GM19351 (cell line): ENCODE measurements around the gene SLC19A1.

Experiments used
- ATAC-seq: cut with Tn5 transposase; IDR thresholded peaks from one replicate; pipeline ENCODE4 v1.9.1; 2021; ENCODE audit warnings: mild to moderate bottlenecking, moderate library complexity; ENCODE audit not compliant: unreplicated experiment

The SLC19A1 gene

DNA sequence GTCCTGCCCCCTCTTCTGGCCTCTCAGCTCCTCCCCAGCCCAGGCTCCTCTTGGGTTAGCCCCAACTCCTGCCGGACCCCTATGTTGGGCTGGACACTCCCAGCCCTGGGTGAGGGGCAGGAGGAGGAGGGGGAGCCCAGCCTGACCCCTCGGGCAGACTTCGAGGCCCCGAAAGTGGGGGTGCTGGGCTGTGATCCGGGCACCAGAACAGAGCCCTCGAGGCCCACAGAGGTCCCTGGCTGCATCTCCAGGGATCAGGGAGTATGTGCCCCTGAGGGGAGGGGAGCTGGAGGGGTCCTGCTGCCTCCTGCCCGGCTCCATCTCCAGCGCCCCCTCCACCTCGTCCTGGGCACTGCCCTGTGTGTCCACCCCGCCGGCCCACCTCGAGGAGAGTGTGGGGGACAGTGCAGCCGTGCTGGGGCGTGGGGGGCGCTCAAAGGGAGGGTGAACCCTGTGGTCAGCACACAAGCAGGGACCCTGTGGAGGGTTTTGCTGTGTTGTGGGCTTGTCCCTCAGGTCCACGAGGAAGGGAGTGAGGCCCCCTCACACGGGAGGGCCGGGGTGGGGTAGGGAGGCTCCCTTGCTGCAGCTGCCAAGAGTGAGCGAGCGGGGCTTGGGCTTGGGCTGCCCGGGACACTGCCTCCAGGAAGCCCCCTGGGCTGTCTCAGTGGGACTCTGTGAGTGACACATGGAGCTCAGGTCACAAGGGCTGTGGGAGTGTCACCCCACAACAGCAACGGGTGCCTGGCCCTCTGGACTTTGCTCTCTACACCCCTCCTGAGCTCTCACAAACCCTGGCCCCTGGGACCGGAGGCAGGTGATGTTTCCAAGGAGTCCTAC, 82.8 kb downstream of the SLC19A1 start:
- no peak for ATAC-seq

DNA sequence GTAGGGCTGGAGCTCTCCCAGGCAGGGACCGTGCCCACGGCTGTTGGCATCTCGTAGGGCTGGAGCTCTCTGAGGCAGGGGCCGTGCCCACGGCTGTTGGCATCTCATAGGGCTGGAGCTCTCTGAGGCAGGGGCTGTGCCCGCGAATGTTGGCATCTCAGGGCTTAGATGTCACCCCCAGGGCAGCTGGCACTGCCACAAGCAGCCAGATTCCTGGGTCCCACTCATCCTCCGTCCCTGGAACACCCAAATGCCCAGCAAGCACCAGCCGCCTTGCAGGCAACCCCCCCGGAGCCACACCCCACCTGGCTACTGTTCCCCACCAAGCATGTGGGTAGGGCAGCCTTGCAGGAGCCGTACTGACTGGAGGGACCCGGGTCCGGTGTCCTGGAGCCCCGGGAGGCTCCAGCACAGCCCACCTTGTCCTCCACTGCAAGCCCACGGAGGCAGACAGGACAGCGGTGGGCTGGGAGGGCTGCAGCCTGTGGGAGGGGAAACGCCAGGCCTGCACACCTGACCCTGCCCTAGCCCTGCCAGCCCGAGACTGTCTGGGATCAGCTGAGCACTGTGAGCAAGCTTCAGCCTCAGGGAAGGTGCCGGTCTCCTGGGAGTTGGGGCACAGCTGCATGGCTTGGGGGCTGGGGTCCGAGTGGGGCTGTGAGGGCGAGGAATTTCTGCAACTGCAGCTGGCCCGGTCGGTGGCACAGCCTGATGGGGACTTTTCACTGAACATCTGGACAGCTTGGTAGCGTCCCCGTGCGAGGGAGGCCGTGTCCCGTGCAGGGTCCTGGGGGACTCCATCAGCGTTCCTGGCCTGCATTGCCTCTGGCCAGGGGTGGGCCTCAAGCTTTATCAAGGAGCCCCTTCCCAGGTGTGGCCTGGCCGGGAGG, 83.7 kb downstream of the SLC19A1 start:
- ATAC-seq = no peak

DNA sequence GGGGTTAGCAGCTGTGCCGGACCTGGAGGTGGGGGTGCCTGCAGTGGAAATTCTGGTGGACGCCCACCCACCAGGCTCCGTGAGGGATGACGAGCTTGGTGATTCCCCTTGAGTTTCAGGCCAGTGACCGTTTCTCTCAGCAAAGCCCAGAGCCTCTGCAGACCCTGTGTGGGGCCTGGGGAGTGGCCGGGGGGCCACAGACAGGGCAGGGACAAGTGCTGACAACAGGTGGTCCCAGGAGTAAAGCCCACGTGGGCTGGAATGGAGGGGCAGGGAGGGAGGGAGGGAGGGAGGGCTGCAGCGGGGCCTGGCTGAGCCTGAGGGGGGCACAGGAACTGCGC, 84.4 kb downstream of the SLC19A1 start:
- no peak for ATAC-seq

DNA sequence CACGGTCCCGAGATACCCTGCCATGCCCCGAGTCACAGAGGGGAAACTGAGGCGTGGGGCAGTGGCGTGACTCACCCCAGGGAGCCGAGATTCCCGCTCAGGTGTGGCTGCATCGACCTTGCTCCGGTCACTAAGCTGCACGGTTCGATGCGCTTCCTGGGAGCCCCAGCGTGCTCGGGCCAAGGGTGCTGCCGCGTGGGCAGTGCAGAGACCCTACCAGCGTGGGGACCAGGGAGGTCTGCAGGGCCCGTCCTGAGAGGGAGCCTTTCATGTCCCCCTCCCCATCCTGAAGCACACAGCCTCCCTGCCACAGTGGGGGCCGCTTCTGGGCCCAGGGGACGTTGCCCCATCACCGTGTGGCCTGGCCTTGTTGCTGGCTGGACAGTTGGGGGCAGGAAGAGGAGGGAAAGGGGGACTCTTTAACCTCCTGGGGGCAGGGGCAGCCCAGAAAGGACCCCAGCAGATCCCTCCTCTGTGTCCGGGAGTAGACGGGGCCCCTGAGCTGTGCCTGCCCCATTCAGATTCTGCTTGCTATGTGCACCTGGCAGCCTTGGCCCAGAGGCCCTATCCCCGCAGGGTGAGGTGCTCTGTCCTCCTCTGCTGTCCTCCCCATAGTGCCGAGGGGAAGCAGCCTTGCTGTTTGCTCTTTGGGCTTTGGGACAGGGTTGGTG, 84.9 kb downstream of the SLC19A1 start:
- ATAC-seq = no peak

DNA sequence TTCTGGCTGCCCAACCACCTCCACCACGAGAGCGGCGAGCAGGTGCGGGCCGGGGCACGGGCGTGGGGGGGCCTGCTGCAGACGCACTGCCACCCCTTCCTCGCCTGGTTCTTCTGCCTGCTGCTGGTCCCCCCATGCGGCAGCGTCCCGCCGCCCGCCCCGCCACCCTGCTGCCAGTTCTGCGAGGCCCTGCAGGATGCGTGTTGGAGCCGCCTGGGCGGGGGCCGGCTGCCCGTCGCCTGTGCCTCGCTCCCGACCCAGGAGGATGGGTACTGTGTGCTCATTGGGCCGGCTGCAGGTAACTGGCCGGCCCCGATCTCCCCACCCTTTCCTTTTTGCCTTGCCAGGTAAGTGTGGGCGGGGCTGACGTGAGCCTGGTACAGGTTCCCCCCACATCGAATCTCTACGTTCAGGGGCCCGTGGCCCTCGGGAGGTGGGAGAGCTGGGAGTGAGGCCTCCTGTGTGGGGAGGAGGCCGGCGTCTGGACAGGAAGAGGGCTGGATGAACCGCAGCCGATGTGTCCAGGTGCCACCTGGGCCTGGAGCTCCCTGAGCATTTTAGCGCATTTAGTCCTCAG, 85.6 kb downstream of the SLC19A1 start:
- ATAC-seq = no peak

DNA sequence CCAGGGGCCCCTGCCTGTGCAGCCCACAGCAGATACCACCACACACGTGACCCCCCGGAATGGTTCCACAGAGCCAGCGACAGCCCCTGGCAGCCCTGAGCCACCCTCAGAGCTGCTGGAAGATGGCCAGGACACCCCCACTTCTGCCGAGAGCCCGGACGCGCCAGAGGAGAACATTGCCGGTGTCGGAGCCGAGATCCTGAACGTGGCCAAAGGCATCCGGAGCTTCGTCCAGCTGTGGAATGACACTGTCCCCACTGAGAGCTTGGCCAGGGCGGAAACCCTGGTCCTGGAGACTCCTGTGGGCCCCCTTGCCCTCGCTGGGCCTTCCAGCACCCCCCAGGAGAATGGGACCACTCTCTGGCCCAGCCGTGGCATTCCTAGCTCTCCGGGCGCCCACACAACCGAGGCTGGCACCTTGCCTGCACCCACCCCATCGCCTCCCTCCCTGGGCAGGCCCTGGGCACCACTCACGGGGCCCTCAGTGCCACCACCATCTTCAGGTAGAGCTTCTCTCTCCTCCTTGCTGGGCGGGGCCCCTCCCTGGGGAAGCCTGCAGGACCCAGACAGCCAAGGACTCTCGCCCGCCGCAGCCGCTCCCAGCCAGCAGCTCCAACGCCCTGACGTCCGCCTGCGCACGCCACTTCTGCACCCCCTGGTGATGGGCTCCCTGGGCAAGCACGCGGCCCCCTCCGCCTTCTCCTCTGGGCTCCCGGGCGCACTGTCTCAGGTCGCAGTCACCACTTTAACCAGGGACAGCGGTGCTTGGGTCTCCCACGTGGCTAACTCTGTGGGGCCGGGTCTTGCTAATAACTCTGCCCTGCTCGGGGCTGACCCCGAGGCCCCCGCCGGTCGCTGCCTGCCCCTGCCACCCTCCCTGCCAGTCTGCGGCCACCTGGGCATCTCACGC, 86.3 kb downstream of the SLC19A1 start:
- ATAC-seq = no peak

DNA sequence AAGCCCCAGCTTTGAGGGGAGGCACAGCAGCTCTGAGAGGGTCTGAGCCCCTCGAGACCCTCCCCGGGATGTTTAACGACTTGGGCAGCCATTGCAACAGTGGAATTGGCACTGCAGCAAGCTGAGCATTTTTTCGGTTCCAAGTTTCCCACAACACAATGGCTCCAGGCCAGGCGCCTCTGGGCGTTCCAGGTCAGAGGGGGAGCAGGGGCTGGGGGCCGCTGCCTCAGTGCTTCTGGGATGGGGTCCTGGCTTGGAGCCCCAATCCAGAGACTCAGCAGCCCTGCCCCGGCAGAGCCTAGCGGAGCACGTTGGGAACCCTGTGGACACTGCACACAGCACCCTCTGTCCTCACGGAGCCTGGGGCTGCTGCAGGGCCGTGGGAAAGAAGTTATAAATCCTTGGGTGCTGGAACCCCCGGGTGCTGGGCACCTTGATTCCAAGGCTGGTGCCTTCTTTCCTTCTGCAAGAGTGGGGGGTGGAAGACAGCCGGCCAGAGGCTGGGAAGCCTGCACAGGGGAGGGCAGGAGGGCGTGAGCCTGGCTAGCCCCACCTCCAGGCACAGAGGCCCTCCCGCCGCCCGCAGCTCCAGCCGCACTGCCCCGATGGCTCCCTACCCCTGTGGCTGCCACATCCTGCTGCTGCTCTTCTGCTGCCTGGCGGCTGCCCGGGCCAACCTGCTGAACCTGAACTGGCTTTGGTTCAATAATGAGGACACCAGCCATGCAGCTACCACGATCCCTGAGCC, 87.1 kb downstream of the SLC19A1 start:
- no peak for ATAC-seq

DNA sequence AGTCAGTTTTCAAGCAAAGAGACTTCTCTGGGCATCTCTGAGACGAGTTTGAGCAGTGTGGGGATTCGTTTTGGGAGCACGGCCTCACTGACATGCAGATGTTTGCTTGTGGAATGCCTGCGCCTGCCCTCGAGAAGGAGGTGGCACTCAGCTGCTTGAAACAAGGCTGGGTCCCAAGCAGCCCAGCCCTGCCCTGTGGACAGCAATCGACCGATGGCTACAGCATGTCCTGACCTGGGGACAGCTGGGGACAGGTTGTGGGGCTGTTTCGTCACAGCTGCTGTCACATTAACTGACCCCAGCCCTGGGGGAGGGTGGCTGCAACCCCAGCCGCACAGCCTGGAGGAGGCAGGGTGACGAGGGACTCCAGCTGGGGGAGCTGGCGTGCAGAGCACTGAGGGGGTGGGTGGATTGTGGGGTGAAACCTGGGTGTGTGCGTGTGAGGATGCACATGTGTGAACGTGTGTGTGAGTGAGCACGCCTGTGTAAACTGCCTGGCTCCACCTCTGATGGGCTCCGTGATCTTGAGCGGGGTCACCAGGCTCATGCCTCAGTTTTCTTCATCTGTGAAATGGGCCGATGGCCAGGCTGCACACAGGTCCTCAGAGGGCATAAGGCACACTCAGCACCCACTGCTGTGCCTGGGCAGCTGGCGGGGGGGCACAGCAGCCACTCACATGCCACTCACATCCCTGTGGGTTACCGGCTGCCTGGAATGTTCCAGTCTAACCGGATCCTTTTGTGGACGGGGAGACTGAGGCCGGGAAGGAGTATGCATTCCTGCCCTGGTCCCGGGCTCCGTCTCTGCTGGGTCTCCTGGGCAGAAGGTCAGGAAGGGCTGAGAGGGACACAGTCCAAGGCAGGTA, 87.9 kb downstream of the SLC19A1 start:
- ATAC-seq = no peak

DNA sequence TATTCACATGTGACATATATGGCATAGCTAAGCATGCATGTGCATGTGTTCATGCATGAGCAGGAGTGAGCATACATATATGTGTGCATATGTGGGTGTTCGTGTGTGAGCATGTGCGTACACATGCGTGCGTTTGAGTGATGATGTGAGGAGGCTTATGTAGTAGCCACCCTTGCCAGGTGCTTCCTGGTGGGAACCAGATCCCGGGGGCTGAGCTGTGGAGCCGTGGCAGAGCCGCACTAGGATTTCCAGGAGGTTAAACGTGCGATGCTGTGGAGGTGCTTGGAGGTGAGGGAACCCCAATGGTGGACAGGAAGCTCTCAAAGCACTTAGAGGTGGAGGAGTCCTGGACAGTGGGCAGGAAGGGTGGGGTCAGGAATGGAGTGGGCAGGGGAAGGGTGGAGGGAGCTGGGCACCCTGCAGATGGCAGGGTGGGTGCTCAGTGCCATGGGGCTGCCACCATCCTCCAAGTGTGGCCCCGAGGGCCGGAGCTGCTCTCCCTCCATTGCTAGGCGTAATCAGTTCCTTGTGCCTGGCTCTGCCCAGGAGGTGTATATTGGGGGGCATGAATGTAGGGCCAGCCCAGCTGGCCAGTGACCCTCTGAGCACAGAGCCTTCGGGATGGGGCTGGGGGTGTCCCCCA, 88.8 kb downstream of the SLC19A1 start:
- no peak for ATAC-seq

DNA sequence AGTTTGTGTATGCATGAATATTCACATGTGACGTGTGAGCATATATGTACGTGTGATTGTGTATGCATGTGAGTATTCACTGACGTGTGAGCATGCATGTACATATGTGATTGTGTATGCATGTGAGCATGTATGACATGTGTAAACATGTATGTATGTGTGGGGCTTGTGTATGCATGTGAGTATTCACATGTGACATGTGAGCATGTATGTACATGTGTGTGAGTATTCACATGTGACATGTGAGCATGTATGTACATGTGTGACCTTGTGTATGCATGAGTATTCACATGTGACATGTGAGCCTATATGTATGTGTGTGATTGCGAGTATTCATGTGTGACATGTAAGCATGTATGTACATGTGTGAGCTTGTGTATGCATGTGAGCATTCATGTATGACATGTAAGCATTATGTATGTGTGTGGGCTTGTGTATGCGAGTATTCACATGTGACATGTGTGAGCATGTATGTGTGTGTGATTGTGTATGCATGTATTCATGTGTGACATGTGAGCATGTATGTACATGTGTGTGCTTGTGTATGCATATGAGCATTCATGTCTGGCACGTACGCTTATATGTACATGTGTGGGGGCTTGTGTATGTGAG, 89.4 kb downstream of the SLC19A1 start:
- no peak for ATAC-seq

DNA sequence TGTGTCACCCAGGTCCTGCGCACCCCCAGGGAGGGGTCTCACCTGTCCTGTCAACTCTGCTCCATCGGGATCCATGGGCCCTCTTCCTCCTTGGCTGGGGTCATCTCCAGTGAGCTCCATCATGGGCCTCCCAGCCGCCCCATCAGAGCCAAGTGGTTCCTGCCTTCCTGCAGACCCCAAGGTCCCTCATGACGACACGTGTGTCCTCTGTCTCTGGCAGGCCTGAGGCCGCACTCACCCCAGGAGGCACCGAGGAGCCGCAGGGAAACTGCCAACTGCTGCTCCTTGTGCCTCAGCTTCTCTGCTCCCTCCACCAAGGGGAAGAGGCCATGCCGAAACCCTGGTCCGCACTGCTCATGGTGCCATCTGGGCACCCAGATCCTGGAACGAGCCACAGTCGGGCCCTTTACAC, 90.5 kb downstream of the SLC19A1 start:
- ATAC-seq = no peak

DNA sequence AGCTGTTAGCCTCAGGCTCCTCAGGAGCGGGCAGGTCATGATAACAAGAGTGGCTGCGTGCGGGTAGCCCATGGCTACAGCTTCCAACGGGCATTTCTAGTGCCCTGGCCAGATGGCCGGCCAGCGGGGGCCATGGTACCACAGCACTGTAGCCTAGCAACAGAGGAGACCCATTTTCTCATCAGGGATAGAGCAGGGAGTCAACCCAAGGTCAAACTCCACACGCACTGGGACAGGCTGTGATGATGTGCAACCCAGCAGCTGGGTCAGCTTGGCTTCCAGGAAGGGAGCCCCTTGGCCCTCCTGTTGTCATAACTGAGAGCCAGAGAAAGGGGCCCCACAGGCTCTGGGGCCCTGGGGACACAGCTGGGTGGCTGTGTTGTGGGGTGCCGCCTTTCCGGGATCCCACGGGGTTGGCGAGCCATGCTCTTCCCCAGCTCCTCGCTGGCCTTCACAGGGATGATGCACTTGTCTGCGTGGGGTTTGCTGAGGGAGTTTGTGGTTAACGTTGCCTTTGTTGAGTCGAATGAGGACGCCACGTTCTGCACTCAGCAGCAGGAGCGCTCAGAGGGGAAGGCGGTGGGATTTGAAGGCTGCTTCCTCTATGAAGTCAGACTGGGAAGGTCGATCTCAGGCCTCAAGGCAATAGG, 91.0 kb downstream of the SLC19A1 start:
- ATAC-seq = no peak

DNA sequence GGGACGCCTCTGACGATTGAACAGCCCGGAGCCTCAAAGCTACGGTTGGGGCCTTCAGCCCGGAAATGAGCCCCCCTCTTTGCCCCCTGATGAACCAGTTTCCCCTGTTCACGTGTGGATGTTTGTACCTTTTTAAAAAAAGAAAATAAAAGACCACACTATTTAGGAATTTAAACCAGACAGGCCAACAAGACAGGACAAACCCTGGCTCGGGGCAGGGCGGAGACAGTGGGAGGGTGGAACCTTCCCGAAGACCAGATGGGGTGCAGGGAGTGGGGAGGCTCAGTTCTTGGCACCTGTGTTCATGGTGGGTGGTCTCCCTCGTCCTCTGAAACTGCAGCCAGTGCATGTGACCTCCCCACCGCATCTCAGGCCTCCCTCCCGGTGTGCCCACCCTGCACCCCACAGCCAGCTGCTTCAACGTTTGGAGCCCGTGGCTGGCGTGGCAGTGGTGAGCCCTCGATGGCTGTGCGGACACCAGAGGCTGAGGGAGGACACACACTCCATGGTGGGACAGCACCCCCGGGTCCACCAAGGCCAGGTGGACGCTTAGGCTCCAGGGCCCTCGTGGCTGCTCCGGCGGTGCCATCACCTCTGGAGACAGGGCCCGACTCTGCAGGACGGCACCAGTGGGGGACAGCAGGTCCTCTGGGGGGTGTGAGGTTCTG, 91.7 kb downstream of the SLC19A1 start:
- no peak for ATAC-seq

DNA sequence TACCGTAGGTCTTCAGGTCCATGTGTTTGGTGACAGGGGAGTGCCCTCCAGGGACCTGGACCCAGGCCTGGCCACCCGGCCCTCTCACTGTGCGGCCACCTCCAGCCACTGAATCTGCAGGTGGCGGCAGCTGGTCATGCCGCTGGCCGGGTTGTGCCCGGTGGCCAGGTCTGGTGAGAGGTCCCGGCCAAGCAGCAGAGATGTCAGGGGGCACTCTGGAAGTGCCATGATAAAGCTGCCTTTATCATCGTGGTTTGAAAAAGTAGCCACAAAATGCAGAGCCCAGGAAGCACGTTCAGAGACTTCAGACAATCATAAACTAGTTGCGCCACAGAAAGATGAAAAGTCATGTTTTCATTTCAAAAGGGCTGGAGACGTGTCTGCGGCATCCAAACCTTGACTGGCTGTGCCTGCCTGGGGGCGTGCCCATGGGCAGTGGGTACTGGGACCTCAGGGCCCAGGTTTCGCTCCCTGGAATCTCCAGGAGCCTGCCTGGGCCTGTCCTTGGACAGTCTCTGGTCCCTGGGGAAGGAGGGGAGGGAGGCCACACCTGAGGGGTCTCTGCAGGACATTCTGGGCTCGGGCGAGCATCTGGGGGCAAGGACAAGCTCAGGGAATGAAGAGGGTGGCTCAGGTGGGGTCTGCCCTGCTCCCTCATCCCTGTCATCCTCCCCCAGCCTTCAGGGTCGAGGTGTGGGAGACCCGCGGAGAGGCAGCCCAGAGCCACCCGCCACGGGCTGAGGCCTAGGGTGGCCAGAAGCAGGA, 92.4 kb downstream of the SLC19A1 start:
- ATAC-seq = no peak

DNA sequence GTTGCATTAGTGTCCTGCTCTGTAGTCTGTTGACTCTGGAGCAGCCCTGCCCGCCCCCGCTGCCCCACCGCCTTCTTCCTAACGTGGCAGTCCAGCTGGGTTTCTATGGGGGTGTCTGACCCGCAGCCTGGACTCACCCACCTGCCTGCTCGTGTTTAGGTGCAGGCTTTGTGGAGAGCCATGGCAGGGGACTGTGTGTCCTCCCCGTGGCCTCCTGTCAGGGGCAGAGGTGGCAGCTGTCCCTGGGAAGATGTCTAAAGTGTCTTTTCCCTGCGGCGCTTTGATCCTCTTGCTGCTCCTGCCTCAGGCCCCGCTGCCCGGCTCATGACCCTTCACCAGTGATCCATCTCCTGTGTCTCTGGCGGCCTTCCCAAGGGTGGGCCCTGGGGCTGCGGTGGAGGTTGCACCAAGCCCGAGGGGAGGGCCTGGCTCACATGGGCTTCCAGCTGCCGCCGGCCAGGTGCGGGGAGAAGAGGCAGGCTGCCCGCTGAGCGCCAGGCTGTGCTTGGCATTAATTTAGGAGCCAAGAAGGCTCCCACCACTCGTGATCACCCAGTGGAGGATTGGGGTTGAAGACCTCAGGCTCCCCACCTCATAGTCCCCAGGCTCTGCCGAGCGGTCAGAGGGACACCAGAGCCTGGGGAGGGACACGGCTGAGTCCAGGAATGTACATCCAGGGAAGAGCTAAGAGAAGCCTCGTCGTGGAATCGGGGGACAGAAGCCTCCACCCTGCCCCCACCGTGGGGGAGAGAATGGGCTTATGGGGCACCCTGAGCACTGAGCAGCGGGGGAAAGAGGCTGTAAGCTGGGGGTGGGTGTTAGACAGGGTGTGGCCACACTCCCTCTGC, 93.2 kb downstream of the SLC19A1 start:
- ATAC-seq = no peak
